BE2C (cell line): ENCODE data around the gene MEN1.

Source experiments
- DNase-seq: peaks from one replicate; pipeline ENCODE4 v3.0.0-alpha.2; 2020
- H3K27me3 ChIP-seq: fragments of 250-450 bp; sonication (Bioruptor Pico); 2 replicates; pipeline ENCODE4 v1.5.1; 2020; ENCODE audit warnings: mild to moderate bottlenecking
- H3K36me3 ChIP-seq: fragments of 250-450 bp; sonication (Bioruptor Pico); 2 replicates; pipeline ENCODE4 v1.5.1; 2020; ENCODE audit warnings: mild to moderate bottlenecking
- H3K4me1 ChIP-seq: fragments of 250-450 bp; sonication (Bioruptor Pico); 2 replicates; pipeline ENCODE4 v1.5.1; 2020
- H3K4me3 ChIP-seq: 2 replicates; pipeline ENCODE4 v1.5.1; 2011; ENCODE audit warnings: low read depth, low read length
- H3K9me3 ChIP-seq: fragments of 250-450 bp; sonication (Bioruptor Pico); 2 replicates; pipeline ENCODE4 v1.5.1; 2020
- CTCF ChIP-seq: IDR thresholded peaks from 2 replicates; pipeline ENCODE4 v1.5.1; 2012; ENCODE audit warnings: mild to moderate bottlenecking, low read depth, low read length

Gene MEN1

GRCh38 chr11:64803158-64803845 lies 7.0 kb downstream of the MEN1 start, which contains the start of gene MAP4K2:
MAP4K2 (minus strand) TSS chr11:64803214; CDS start chr11:64803149, 65 bp downstream.
- Histone ChIP-seq H3K36me3 (no peaks in the 10 kb centered on the region), H3K9me3 (no peaks in the 10 kb centered on the region), H3K27me3 (no peaks in the 10 kb centered on the region), H3K4me1 (no peaks in the 10 kb centered on the region), H3K4me3 (peak within 1 kb of the TSS; percentile 65)
- DNase-seq, result peak; percentile 85
- TF ChIP-seq CTCF, result no peak

GRCh38 chr11:64802370-64803157 lies 7.8 kb downstream of the MEN1 start:
- no peaks in the 10 kb centered on the region for H3K9me3 ChIP-seq
- no peak for DNase-seq
- H3K36me3 ChIP-seq, result no peaks in the 10 kb centered on the region
- H3K4me3 ChIP-seq, result no peak overlapping the region; the same call in 1 of the 2 replicates
- TF ChIP-seq CTCF, result no peak
- H3K4me1 ChIP-seq, result no peaks in the 10 kb centered on the region
- no peaks in the 10 kb centered on the region for H3K27me3 ChIP-seq

GRCh38 chr11:64801561-64802369 lies 8.6 kb downstream of the MEN1 start:
- H3K4me3 ChIP-seq, result no peak overlapping the region
- H3K27me3 ChIP-seq, result no peaks in the 10 kb centered on the region
- TF ChIP-seq CTCF, result no peak
- H3K4me1 ChIP-seq, result no peaks in the 10 kb centered on the region
- H3K36me3 ChIP-seq, result no peaks in the 10 kb centered on the region
- no peaks in the 10 kb centered on the region for H3K9me3 ChIP-seq
- DNase-seq, result no peak

GRCh38 chr11:64801158-64801464 lies 9.2 kb downstream of the MEN1 start:
- Histone ChIP-seq H3K36me3 (no peaks in the 10 kb centered on the region), H3K27me3 (no peaks in the 10 kb centered on the region), H3K4me3 (no peak overlapping the region), H3K9me3 (no peaks in the 10 kb centered on the region), H3K4me1 (no peaks in the 10 kb centered on the region)
- DNase-seq, result no peak
- TF ChIP-seq CTCF, result no peak

GRCh38 chr11:64800303-64801157 lies 9.8 kb downstream of the MEN1 start:
- TF ChIP-seq CTCF, result no peak
- H3K27me3 ChIP-seq, result no peaks in the 10 kb centered on the region
- H3K4me1 ChIP-seq, result no peaks in the 10 kb centered on the region
- no peaks in the 10 kb centered on the region for H3K9me3 ChIP-seq
- no peak for DNase-seq
- no peak overlapping the region for H3K4me3 ChIP-seq
- H3K36me3 ChIP-seq, result no peaks in the 10 kb centered on the region
